GM21447 (cell line): ENCODE results near the gene ACOT7.

Experiments
- ATAC-seq: cut with Tn5 transposase; IDR thresholded peaks from one replicate; pipeline ENCODE4 v1.9.1; 2021; ENCODE audit not compliant: unreplicated experiment

ACOT7 gene

GRCh38 chr1:6347641-6348487, 45.7 kb downstream of the ACOT7 start:
- no peak for ATAC-seq

GRCh38 chr1:6345460-6345859, 48.1 kb downstream of the ACOT7 start:
- ATAC-seq: no peak

- ATAC-seq: no peak
Measured at GRCh38 chr1:6345009-6345408, 48.6 kb downstream of the ACOT7 start.

- ATAC-seq: no peak
Measured at GRCh38 chr1:6343506-6344405, 49.8 kb downstream of the ACOT7 start.

- ATAC-seq: no peak
Measured at GRCh38 chr1:6342056-6342455, 51.5 kb downstream of the ACOT7 start.

GRCh38 chr1:6338695-6339094, 54.9 kb downstream of the ACOT7 start:
- no peak for ATAC-seq

GRCh38 chr1:6336776-6337622, 56.6 kb downstream of the ACOT7 start:
- no peak for ATAC-seq

GRCh38 chr1:6334261-6334993, 59.1 kb downstream of the ACOT7 start:
- no peak for ATAC-seq

GRCh38 chr1:6332821-6333220, 60.7 kb downstream of the ACOT7 start:
- ATAC-seq: no peak

- ATAC-seq: no peak
Measured at GRCh38 chr1:6331543-6332273, 61.9 kb downstream of the ACOT7 start.

GRCh38 chr1:6330410-6330911, 63.1 kb downstream of the ACOT7 start:
- no peak for ATAC-seq

- no peak for ATAC-seq
Measured at GRCh38 chr1:6329851-6330250, 63.7 kb downstream of the ACOT7 start.

GRCh38 chr1:6329396-6329795, 64.2 kb downstream of the ACOT7 start:
- ATAC-seq: no peak

- ATAC-seq: no peak
Measured at GRCh38 chr1:6328696-6329095, 64.9 kb downstream of the ACOT7 start.

GRCh38 chr1:6328091-6328490, 65.5 kb downstream of the ACOT7 start:
- no peak for ATAC-seq

GRCh38 chr1:6325482-6325881, 68.1 kb downstream of the ACOT7 start:
- ATAC-seq: no peak

- ATAC-seq: no peak
Measured at GRCh38 chr1:6322161-6322560, 71.4 kb downstream of the ACOT7 start.

GRCh38 chr1:6321205-6321604, 72.4 kb downstream of the ACOT7 start:
- no peak for ATAC-seq

GRCh38 chr1:6317098-6317760, 76.3 kb downstream of the ACOT7 start:
- no peak for ATAC-seq
